NCI-H187 (cell line): ENCODE measurements around the gene KRTAP10-5.
"Not testable (repeated sequence)": the region's sequence is repeated elsewhere in the genome, so short reads cannot be mapped to it uniquely, and the experiment has no call there.

Source experiments
- DNase-seq, 2 experiments: peaks; one replicate each; lab custom pipeline; 2025; lab: John Stamatoyannopoulos, UW

KRTAP10-5 gene

GRCh38 chr21:44590897-44591800, 10.7 kb upstream of the KRTAP10-5 start:
- DNase-seq = not testable (repeated sequence)

DNA sequence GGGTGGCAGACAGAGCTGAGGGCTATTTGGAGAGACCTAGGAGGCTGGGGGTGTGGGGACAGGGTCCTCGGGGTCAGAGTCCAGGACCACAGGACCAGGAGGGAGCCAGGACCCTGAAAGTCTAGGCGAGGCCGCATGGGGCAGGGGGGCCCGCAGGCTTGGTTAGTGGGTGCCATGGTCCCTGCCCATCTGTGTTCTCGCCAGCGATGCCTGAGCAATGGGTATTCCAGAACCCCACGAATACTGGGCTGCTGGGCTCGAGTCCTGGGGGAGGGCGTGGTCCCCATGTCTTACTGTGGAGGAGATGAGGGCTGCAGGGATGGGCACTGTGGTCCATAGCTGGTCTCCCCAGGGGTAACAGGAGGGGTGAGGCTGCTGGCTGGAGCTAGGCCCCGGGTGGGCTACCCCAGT, 9.9 kb upstream of the KRTAP10-5 start:
- DNase-seq = no peak

DNA sequence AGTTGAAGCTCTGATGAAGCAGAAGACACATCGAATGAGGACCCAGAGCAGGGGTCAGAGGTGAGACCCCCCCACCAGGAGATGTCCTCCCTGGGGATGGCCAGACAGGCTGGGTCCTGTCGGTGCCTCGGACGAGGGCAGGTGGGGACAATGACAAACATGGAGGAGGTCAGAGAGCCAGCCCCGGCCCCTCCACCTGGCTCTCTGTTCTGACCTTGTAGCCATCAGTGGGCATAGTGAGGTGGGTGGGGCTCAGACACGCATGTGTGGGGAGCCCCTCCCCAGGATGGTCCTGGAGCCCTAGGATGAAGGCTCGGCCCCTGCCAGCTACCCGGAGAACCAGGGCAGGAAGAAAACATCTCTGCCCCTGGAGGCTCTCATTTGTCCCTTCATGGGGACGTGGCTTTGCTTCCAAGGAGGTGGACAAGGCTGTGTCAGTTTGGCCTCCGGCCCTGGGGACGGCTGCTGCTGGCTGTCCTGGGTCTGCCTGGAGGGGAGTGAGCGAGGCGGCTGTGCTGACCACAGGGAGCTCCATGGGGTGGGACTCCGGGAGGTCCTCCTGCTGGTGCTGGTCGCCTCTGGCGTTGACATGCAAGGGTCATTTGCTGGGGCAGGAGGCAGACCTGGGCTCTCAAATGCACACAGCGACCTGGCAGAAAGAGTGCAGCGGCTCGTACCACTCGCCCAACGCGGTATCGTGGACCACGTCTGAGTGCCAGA, 9.3 kb upstream of the KRTAP10-5 start:
- no peak for DNase-seq

DNA sequence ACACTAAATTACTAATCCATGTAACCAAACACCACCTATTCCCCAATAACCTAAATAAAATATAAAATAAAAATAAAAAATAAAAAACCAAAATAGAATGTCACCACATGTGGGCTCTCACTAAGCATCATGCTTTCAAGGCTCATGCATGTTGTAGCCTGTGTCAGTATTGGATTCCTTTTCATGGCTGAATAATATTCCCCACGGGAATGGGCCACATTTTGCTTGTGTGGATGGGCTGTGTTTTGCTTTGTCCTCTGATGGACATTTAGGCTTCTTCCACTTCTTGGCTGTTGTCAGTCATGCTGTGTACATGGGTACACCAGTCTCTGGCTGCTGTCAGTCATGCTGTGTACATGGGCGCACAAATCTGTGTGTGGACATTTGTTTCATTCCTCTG, 8.7 kb upstream of the KRTAP10-5 start:
- DNase-seq = no peak

- no peak for DNase-seq
These were observed 5.5 kb upstream of the KRTAP10-5 start for GRCh38 chr21:44585892-44586291.

DNA sequence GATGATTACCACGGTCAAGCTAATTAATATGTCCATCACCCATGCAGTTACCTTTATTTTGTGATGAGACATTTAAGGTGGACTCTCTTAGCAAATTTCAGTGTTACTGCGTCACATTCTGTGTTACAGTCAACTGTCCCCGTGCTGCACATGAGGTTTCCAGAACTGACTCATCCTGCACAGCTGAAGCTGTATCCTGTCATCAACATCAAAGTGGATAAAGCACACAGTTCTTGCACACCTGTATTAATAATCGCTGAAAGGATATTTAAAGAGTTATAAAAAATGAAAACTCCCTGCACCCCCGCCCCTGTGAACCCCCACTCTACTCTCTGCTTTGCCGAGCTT, 3.4 kb upstream of the KRTAP10-5 start:
- no peak for DNase-seq

GRCh38 chr21:44583089-44583799, 2.8 kb upstream of the KRTAP10-5 start:
- no peak for DNase-seq

GRCh38 chr21:44582055-44582454, 1.7 kb upstream of the KRTAP10-5 start:
- DNase-seq = no peak

DNA sequence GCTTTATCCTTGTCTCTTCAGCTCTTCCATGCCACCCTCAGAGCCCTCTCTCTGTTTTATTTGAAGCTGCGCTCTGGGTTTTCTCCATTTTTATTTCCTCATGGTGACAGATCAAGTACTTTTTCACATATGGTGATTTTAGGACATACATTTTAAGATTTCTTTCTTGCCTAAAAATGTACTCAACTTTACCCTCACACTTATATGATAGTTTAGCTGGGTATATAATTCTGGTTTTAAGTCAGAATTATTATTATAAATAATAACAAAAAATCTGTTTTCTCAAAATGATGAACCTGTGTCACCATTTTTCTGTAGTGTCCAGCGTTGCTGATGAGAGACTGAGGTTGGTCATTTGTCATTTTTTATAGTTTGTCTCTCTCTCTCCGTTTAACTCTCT, 754 bp upstream of the KRTAP10-5 start:
- DNase-seq = no peak

DNA sequence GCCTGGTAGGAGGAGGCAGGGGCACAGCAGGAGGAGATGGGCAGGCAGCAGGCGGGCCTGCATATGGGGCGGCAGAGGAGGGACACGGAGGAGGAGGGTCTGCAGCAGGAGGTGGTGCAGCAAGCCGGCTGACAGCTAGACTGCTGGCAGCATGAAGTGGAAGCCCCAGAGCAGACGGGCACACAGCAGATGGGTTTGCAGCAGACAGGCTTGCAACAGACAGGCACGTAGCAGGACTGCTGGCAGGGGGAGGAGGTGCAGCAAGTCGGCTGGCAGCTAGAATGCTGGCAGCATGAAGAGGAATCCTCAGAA, 615 bp downstream of the KRTAP10-5 start:
- no peak for DNase-seq

DNA sequence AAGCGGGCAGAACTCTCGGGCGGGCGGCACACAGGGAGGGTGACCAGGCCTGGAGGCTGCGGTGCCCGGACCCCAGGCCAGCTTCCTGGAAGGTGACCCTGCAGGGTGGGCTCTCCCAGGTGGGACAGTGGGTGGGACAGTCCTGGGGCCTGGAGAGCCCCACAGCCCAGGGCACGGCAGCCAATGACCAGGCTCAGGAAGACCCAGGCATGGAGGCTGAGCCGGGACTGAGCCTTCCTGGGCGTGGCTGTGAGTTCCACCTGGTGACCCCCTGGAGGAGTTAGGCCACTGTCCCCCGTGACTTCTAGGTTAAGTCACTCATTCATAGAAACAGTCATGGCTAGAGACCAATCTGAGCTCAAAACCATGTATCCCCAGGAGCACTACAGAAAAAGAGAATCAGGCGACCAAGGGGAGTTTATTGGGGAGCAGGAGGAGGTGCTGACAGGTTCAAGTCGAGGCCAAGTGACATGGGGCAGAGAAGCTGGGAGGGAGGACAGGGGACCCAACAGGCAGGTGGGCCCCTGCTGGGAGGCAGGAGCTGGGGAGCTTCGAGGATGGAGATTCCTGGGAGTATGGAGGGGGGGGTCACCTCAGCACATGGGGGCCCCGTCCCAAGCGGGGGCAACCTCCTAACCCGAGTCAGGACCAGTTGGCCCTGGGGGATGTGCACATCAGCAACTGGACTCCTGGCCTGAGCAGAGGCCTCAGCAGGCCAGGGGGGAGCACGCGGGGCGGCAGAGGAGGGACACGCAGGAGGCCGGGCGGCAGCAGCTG, 1.2 kb downstream of the KRTAP10-5 start:
- DNase-seq = no peak

- DNase-seq = no peak
These were observed 1.9 kb downstream of the KRTAP10-5 start for GRCh38 chr21:44578371-44579055.

DNA sequence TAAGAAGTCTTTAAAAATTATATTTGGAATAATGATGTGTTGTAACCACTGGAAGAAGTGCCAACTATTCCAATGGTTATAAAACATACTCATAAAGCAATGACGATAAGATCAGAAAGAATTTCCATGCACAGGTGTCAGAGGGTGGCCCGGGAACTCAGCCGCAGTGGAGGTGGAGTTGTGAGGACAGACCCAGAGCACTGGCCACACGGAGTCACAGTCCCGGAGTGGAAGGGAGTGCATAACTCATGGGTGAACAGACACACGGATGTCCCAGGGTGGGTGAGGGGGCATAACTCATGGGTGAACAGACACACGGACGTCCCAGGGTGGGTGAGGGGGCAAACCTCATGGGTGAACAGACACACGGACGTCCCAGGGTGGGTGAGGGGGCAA, 4.4 kb downstream of the KRTAP10-5 start:
- no peak for DNase-seq

- DNase-seq = no peak
These were observed 4.9 kb downstream of the KRTAP10-5 start for GRCh38 chr21:44575307-44576024.

- DNase-seq = no peak
These were observed 5.7 kb downstream of the KRTAP10-5 start for GRCh38 chr21:44574457-44575306.

DNA sequence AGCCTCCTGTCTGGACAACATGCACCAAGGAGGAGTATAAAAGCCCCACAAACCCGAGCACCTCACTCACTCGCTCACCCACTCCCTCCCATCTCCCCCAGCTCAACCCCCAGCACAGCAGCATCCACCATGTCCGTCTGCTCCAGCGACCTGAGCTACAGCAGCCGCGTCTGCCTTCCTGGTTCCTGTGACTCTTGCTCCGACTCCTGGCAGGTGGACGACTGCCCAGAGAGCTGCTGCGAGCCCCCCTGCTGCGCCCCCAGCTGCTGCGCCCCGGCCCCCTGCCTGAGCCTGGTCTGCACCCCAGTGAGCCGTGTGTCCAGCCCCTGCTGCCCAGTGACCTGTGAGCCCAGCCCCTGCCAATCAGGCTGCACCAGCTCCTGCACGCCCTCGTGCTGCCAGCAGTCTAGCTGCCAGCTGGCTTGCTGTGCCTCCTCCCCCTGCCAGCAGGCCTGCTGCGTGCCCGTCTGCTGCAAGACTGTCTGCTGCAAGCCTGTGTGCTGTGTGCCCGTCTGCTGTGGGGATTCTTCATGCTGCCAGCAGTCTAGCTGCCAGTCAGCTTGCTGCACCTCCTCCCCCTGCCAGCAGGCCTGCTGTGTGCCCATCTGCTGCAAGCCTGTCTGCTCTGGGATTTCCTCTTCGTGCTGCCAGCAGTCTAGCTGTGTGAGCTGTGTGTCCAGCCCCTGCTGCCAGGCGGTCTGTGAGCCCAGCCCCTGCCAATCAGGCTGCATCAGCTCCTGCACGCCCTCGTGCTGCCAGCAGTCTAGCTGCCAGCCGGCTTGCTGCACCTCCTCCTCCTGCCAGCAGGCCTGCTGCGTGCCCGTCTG, 6.6 kb downstream of the KRTAP10-5 start, which contains the start of gene KRTAP10-4:
KRTAP10-4 (plus strand) TSS at position 100 of the 827 bp plus-strand sequence; CDS start at position 130, 30 bp downstream.
- not testable (repeated sequence) for DNase-seq

- no peak for DNase-seq
These were observed 7.3 kb downstream of the KRTAP10-5 start for GRCh38 chr21:44572959-44573583.
